Measurements from ENCODE around the gene ZBTB21. TPM values are rescaled to one million over a fixed set of nuclear protein-coding genes. Genes with fewer than 3 reads are reported as not detected.

The ZBTB21 gene
- total and polyA plus RNA-seq, 9 of the 15 experiments (the other 6 are each of a cell fraction or from before 2014, with no cell fraction given): 2.2 to 15.2 (median 8.7) TPM

DNA sequence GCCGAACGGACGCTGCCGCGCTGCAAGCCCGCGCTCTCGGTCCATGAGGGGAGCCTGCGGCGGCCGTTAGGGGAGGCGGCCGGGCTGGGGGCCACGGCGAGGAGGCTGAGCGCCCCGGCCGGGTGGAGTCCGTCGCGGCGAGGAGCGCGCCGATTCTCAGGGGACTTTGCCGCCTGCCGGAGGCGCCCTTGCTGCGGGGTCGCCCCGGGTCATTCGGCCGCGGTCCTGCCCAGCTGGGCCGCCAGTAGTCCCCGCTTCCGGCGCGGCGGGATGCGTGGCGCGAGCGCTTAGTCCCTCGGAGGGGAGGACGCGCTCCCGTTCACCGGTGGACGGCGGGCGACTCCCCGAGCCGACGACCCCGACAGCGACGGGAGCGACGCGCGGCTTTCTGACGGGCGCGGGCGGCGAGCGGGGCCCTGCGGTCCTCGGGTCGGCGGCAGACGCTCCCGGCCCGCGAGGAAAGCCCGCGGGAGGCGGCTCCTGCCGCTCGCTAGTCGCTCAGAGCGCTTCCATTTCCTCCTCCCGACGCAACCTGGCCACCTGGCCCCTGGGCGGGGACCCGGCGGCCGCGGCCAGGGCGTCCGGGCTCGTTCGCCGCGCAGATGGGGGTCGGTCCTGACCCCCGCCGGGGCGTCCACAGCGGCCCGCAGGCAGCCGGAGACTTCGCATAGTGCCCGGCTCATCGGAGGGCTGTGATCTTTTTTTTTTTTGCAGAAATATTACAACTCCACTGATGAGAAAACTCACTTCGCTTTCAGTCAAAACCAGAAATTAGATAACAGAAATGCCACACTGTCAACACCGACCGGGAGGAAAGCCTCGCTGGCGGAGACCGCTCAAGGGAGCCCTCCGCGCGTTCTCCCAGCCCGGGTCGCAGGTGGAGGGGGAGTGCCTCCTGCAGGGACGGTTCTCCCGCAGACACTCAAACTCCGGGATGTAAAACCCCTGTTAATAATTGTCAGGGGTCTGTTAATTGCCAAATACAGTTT, 641 bp upstream of the ZBTB21 start (continued):
- TF ChIP-seq ZFP30 (CRISPR knock-in tag; IDR thresholded peaks at IDR 0.05; ENCODE audit: borderline replicate concordance) (no peak), ZNF217 (CRISPR knock-in tag; IDR thresholded peaks at IDR 0.05) (no peak), NR2C1 (IDR thresholded peaks at IDR 0.05) (no peak), NR2C1 (tag; IDR thresholded peaks at IDR 0.05) (no peak), CEBPB (tag; IDR thresholded peaks at IDR 0.05) (no peak), NEUROD1 (IDR thresholded peaks at IDR 0.05; ENCODE audit: borderline replicate concordance, low read depth, low read length, partially characterized antibody) (no peak), TARDBP (IDR thresholded peaks at IDR 0.05) (peak; percentile 76; the same call in 1 of the 2 replicates), SMAD3 (CRISPR knock-in tag; conservative IDR thresholded peaks at IDR 0.05) (no peak), FOXJ3 (CRISPR knock-in tag; IDR thresholded peaks at IDR 0.05) (no peak), MAZ (CRISPR knock-in tag; conservative IDR thresholded peaks at IDR 0.05 in 1 of 2, IDR thresholded peaks at IDR 0.05 in 1 of 2) (peak; percentile 57 to 64; a peak in 2 of 4 replicates), NKRF (IDR thresholded peaks at IDR 0.05; ENCODE audit: borderline replicate concordance) (no peak), DPF2 (IDR thresholded peaks at IDR 0.05) (no peak), ZNF551 (CRISPR knock-in tag; IDR thresholded peaks at IDR 0.05) (no peak), ZNF324 (CRISPR knock-in tag; IDR thresholded peaks at IDR 0.05) (no peak), HOXB6 (CRISPR knock-in tag; IDR thresholded peaks at IDR 0.05; ENCODE audit: borderline replicate concordance) (no peak), MITF (IDR thresholded peaks at IDR 0.05) (no peak), KDM2B (CRISPR knock-in tag; IDR thresholded peaks at IDR 0.05) (0 out of 2 replicates have a peak, but pooled peaks have one; percentile 43), POLR2B (IDR thresholded peaks at IDR 0.05; ENCODE audit: low read depth, partially characterized antibody) (no peak), HIVEP1 (CRISPR knock-in tag; IDR thresholded peaks at IDR 0.05) (no peak), NFXL1 (CRISPR knock-in tag; IDR thresholded peaks at IDR 0.05) (no peak), BDP1 (IDR thresholded peaks at IDR 0.05; ENCODE audit: insufficient read depth, insufficient read length) (no peak), ZNF655 (CRISPR knock-in tag; IDR thresholded peaks at IDR 0.05) (no peak), SMARCB1 (IDR thresholded peaks at IDR 0.05; ENCODE audit: insufficient read length, low read depth) (no peak)
- TF ChIP-seq, protein P1, sequence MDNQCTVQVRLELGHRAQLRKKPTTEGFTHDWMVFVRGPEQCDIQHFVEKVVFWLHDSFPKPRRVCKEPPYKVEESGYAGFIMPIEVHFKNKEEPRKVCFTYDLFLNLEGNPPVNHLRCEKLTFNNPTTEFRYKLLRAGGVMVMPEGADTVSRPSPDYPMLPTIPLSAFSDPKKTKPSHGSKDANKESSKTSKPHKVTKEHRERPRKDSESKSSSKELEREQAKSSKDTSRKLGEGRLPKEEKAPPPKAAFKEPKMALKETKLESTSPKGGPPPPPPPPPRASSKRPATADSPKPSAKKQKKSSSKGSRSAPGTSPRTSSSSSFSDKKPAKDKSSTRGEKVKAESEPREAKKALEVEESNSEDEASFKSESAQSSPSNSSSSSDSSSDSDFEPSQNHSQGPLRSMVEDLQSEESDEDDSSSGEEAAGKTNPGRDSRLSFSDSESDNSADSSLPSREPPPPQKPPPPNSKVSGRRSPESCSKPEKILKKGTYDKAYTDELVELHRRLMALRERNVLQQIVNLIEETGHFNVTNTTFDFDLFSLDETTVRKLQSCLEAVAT (IDR thresholded peaks at IDR 0.05): no peak

All from K562 (cell line).